Measurements from ENCODE around the gene ZNF579. TPM values are rescaled to one million over a fixed set of nuclear protein-coding genes. Genes with fewer than 3 reads are reported as not detected.
A peak's percentile ranks its signal among the peaks of the same experiment; 100 is the strongest.

The ZNF579 gene
- total and polyA plus RNA-seq, 9 of the 15 experiments (the other 6 are each of a cell fraction or from before 2014, with no cell fraction given), result 0.06 to 15.9 (median 1.6) TPM

GRCh38 chr19:55590109-55590508 lies 9.5 kb upstream of the ZNF579 start:
- H3K36me3 ChIP-seq (ENCODE audit: control insufficient read depth, insufficient read depth, low read length), result peaks cover 21% of the 10 kb centered on the region; the same call in 2 of the 3 replicates
- ChIA-PET POLR2A (no interaction called here), CTCF (ENCODE audit: low intra/inter-chr PET ratio) (no interaction called here)
- no peaks in the 10 kb centered on the region for H3K9me1 ChIP-seq (ENCODE audit: control insufficient read depth, insufficient read depth, low read length)
- BruUV-seq (replicated peaks), result no TSS peak
- FAIRE-seq (no peak), DNase-seq (ENCODE audit: extremely low read depth in 1 of 4, low spot score in 3 of 4) (no peak), ATAC-seq (no peak)
- H3K27me3 ChIP-seq (ENCODE audit: control insufficient read depth in 2 of 2, insufficient read depth in 2 of 2, low read length in 2 of 2), result peaks cover under 1 to 2% of the 10 kb centered on the region in 2 experiments; a peak in 3 of 5 replicates
- 0 out of 2 replicates have a peak, but pooled peaks cover 6% of the 10 kb centered on the region for H4K20me1 ChIP-seq (replicated peaks; ENCODE audit: control insufficient read depth, insufficient read depth, low read length)
- no peak overlapping the region for H2AFZ ChIP-seq (ENCODE audit: low read depth, low read length)
- H3K4me2 ChIP-seq (ENCODE audit: insufficient read depth, low read length), result no peak overlapping the region
- no peak for TF ChIP-seq CAMTA2 (CRISPR knock-in tag; conservative IDR thresholded peaks at IDR 0.05)
- TF ChIP-seq ZFP36 (IDR thresholded peaks at IDR 0.05; ENCODE audit: low read depth, low read length, partially characterized antibody), result peak; percentile 64
- H3K4me1 ChIP-seq (replicated peaks in 1 of 2; ENCODE audit: control insufficient read depth in 2 of 2, insufficient read depth in 2 of 2, low read length in 2 of 2), result peaks cover 10 to 40% of the 10 kb centered on the region in 2 experiments; a peak in 3 of 5 replicates
- H3K9me3 ChIP-seq (replicated peaks; ENCODE audit: control insufficient read depth, insufficient read depth, low read depth, low read length), result peaks cover 3% of the 10 kb centered on the region; the same call in 1 of the 2 replicates
- no peaks in the 10 kb centered on the region for H3K79me2 ChIP-seq (ENCODE audit: control insufficient read depth, insufficient read depth, low read length)
- 39% methylated on average over 7 of the region's 7 CpGs for WGBS (ENCODE audit: insufficient coverage, low coverage, missing lambda C conversion rate)
- in situ Hi-C loops (cut with MboI), result no loop called here
- intact Hi-C loops (cut with micrococcal nuclease), result no loop called here
- H3K4me3 ChIP-seq, result no peak overlapping the region
- H3K9ac ChIP-seq (ENCODE audit: insufficient read depth in 1 of 2, low read depth in 2 of 2, low read length in 2 of 2), result peak overlapping the region in 1 of 2 experiments; percentile 23; a peak in 1 of 4 replicates
- no peak overlapping the region for H3K27ac ChIP-seq (ENCODE audit: extremely low read depth, low read depth, low read length)

- CTCF ChIA-PET (ENCODE audit: low intra/inter-chr PET ratio), result no interaction called here
- Histone ChIP-seq H3K9me3 (replicated peaks; ENCODE audit: control insufficient read depth, insufficient read depth, low read depth, low read length) (no peaks in the 10 kb centered on the region), H3K27me3 (ENCODE audit: control insufficient read depth in 2 of 2, insufficient read depth in 2 of 2, low read length in 2 of 2) (peaks cover 8 to 12% of the 10 kb centered on the region in 2 experiments; a peak in 4 of 5 replicates), H3K4me3 (no peak overlapping the region), H4K20me1 (replicated peaks; ENCODE audit: control insufficient read depth, insufficient read depth, low read length) (0 out of 2 replicates have a peak, but pooled peaks cover 6% of the 10 kb centered on the region), H3K9me1 (ENCODE audit: control insufficient read depth, insufficient read depth, low read length) (no peaks in the 10 kb centered on the region), H2AFZ (ENCODE audit: low read depth, low read length) (no peak overlapping the region), H3K27ac (ENCODE audit: extremely low read depth, low read depth, low read length) (no peak overlapping the region), H3K9ac (ENCODE audit: insufficient read depth in 1 of 2, low read depth in 2 of 2, low read length in 2 of 2) (no peak overlapping the region), H3K4me1 (replicated peaks in 1 of 2; ENCODE audit: control insufficient read depth in 2 of 2, insufficient read depth in 2 of 2, low read length in 2 of 2) (peaks cover 10 to 40% of the 10 kb centered on the region in 2 experiments; a peak in 3 of 5 replicates), H3K36me3 (ENCODE audit: control insufficient read depth, insufficient read depth, low read length) (peaks cover 12% of the 10 kb centered on the region; the same call in 2 of the 3 replicates), H3K4me2 (ENCODE audit: insufficient read depth, low read length) (no peak overlapping the region), H3K79me2 (ENCODE audit: control insufficient read depth, insufficient read depth, low read length) (no peaks in the 10 kb centered on the region)
- ATAC-seq, result no peak
- in situ Hi-C loops (cut with MboI), result no loop called here
- intact Hi-C loops (cut with micrococcal nuclease), result no loop called here
- DNase-seq (ENCODE audit: extremely low read depth in 1 of 4, low spot score in 3 of 4), result no peak
- TF ChIP-seq ZNF121 (CRISPR knock-in tag; conservative IDR thresholded peaks at IDR 0.05), result peak; percentile 19; the same call in 1 of the 2 replicates
- TF ChIP-seq ESRRA (IDR thresholded peaks at IDR 0.05; ENCODE audit: borderline replicate concordance, low read depth), result no peak
- FAIRE-seq, result no peak
- WGBS (ENCODE audit: insufficient coverage, low coverage, missing lambda C conversion rate), result 62% methylated on average over 7 of the region's 8 CpGs
- BruUV-seq (replicated peaks), result no TSS peak
- POLR2A ChIA-PET, result interaction anchor here (0.6 to 3.1 kb wide), 3 partner anchors 10 to 361 kb away, joined by 3 to 22 read pairs (median 3); partner anchors contain the start of genes FIZ1 and ZNF524
These were observed 8.1 kb upstream of the ZNF579 start for GRCh38 chr19:55588738-55589137.

All from K562 (cell line).